Glutamatergic neuron (in vitro differentiated cells): ENCODE measurements around the gene IL22RA1. TPM values are rescaled to one million over a fixed set of nuclear protein-coding genes. Genes with fewer than 3 reads are reported as not detected.

ENCODE experiments used
- DNase-seq: peaks from one replicate; pipeline ENCODE4 v3.0.0; 2022
- H3K27ac Mint-ChIP-seq: one replicate; pipeline ENCODE4 v1.8.0; 2020; ENCODE audit warnings: mild to moderate bottlenecking, mixed read lengths, inconsistent platforms; ENCODE audit not compliant: unreplicated experiment
- H3K27me3 Mint-ChIP-seq: one replicate; pipeline ENCODE4 v1.8.0; 2020; ENCODE audit warnings: mild to moderate bottlenecking, moderate library complexity, mixed read lengths, inconsistent platforms; ENCODE audit not compliant: unreplicated experiment
- H3K36me3 Mint-ChIP-seq: one replicate; pipeline ENCODE4 v1.8.0; 2020; ENCODE audit warnings: mild to moderate bottlenecking, mixed read lengths, inconsistent platforms; ENCODE audit not compliant: unreplicated experiment
- H3K4me1 Mint-ChIP-seq: one replicate; pipeline ENCODE4 v1.8.0; 2020; ENCODE audit warnings: mild to moderate bottlenecking, low read depth, mixed read lengths, inconsistent platforms; ENCODE audit not compliant: unreplicated experiment
- H3K4me3 Mint-ChIP-seq: one replicate; pipeline ENCODE4 v1.8.0; 2020; ENCODE audit warnings: mild to moderate bottlenecking, mixed read lengths, inconsistent platforms; ENCODE audit not compliant: unreplicated experiment
- H3K9me3 Mint-ChIP-seq: one replicate; pipeline ENCODE4 v1.8.0; 2020; ENCODE audit warnings: mild to moderate bottlenecking, moderate library complexity, mixed read lengths, inconsistent platforms; ENCODE audit not compliant: unreplicated experiment
- CTCF ChIP-seq: fragments of 200-600 bp; sonication (generic); IDR thresholded peaks from one replicate; pipeline ENCODE4 v1.5.0; 2021; ENCODE audit not compliant: partially characterized antibody, unreplicated experiment
- total RNA-seq: library from RNA; stranded (reverse); fragmentation: NEBNext Ultra II Directional; extraction: Animal tissue kit (Norgen Biotek cat#: 25700); gene quantifications from one replicate; pipeline ENCODE4 v1.2.1, GENCODE V29; 2021; ENCODE audit not compliant: unreplicated experiment

IL22RA1 gene
- total RNA-seq, 1 donor from 2014 or later: not detected

GRCh38 chr1:24080131-24080530 is 62.8 kb downstream of the IL22RA1 start:
- Mint-ChIP-seq H3K9me3 (peaks cover 5% of the 10 kb centered on the region), H3K4me1 (no peaks in the 10 kb centered on the region), H3K27me3 (peaks cover 8% of the 10 kb centered on the region), H3K27ac (no peak overlapping the region), H3K36me3 (peaks cover 3% of the 10 kb centered on the region), H3K4me3 (no peak overlapping the region)
- DNase-seq: no peak
- no peak for TF ChIP-seq CTCF

GRCh38 chr1:24077278-24077978 is 65.5 kb downstream of the IL22RA1 start:
- TF ChIP-seq CTCF: no peak
- no peak overlapping the region for H3K4me3 Mint-ChIP-seq
- no peak for DNase-seq
- H3K36me3 Mint-ChIP-seq: peaks cover 3% of the 10 kb centered on the region
- H3K9me3 Mint-ChIP-seq: no peaks in the 10 kb centered on the region
- peaks cover 5% of the 10 kb centered on the region for H3K27me3 Mint-ChIP-seq
- H3K27ac Mint-ChIP-seq: no peak overlapping the region
- no peaks in the 10 kb centered on the region for H3K4me1 Mint-ChIP-seq

- Mint-ChIP-seq H3K4me3 (no peak overlapping the region), H3K9me3 (no peaks in the 10 kb centered on the region), H3K27ac (no peak overlapping the region), H3K27me3 (peaks cover 5% of the 10 kb centered on the region), H3K4me1 (no peaks in the 10 kb centered on the region), H3K36me3 (peaks cover 3% of the 10 kb centered on the region)
- no peak for TF ChIP-seq CTCF
- DNase-seq: no peak
Observed at GRCh38 chr1:24075946-24076345, 67.0 kb downstream of the IL22RA1 start.

- TF ChIP-seq CTCF: no peak
- H3K36me3 Mint-ChIP-seq: peaks cover 3% of the 10 kb centered on the region
- H3K4me3 Mint-ChIP-seq: no peak overlapping the region
- no peak overlapping the region for H3K27ac Mint-ChIP-seq
- peaks cover 3% of the 10 kb centered on the region for H3K27me3 Mint-ChIP-seq
- no peaks in the 10 kb centered on the region for H3K9me3 Mint-ChIP-seq
- no peak for DNase-seq
- peaks cover 1% of the 10 kb centered on the region for H3K4me1 Mint-ChIP-seq
Observed at GRCh38 chr1:24075590-24075854, 67.4 kb downstream of the IL22RA1 start.

- Mint-ChIP-seq H3K27ac (no peak overlapping the region), H3K27me3 (no peaks in the 10 kb centered on the region), H3K4me3 (no peak overlapping the region), H3K9me3 (no peaks in the 10 kb centered on the region), H3K36me3 (peaks cover 3% of the 10 kb centered on the region), H3K4me1 (peaks cover 1% of the 10 kb centered on the region)
- no peak for DNase-seq
- TF ChIP-seq CTCF: no peak
Observed at GRCh38 chr1:24074817-24075589, 67.9 kb downstream of the IL22RA1 start.
